IPS DF 4.7 (cell line): ENCODE measurements around the gene SLC35E2B.
A peak's percentile ranks its signal among the peaks of the same experiment; 100 is the strongest.

ENCODE experiments used
- DNase-seq: peaks from one replicate; pipeline ENCODE4 v3.0.0-alpha.2; 2013; ENCODE audit warnings: low spot score; ENCODE audit errors: extremely low read depth

Gene SLC35E2B

DNA sequence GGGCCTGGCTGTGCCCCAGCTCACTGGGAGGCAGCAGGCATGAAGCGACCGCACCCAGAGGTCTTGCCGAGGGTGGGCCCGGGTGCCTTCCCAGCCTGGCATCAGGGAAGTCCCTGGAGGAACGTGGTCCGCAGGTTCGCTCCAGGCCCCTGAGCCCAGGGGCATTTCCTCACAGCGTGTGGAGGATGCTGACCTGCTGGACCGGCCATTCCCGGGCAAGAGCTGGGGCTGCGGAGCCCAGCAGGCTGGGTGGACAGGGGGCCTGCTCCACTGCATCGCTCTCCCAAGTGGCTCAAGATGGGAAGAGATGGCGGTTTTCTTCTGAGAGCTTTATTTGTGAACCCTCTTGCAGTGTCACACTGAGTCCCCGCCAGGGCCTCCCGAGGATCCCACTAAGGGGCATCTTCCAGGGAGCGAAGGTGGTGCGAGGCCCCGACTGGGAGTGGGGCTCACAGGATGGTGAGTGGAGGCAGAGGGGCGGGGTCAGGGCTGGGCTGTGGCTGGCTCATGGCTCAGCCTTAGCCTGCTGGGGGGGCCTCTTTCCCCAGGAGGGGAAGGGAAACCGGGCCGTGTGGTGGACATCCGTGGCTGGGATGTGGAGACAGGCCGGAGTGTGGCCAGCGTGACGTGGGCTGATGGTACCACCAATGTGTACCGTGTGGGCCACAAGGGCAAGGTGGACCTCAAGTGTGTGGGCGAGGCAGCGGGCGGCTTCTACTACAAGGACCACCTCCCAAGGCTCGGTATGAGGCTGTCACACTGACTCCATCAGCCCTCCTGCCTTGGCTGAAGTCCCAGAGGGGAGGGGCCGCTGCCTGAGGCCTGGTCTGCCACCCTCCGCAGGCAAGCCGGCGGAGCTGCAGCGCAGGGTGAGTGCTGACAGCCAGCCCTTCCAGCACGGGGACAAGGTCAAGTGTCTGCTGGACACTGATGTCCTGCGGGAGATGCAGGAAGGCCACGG lies 67.9 kb downstream of the SLC35E2B start:
- no peak for DNase-seq

GRCh38 chr1:1623631-1624442 lies 68.8 kb downstream of the SLC35E2B start:
- no peak for DNase-seq

DNA sequence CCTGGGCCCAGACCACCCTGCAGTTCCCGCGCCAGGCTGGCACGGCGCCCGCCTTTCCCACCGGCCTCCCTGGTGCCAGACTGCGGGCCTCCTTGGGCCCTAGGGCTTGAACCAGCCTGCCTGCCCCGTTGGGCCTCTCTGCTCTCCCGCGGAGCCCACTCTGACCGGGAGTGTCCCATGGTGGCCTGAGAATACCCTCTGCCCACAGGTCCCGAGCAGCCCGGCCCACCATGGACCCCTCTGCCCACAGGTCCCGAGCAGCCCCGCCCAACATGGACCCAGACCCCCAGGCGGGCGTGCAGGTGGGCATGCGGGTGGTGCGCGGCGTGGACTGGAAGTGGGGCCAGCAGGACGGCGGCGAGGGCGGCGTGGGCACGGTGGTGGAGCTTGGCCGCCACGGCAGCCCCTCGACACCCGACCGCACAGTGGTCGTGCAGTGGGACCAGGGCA lies 69.4 kb downstream of the SLC35E2B start:
- DNase-seq = no peak

DNA sequence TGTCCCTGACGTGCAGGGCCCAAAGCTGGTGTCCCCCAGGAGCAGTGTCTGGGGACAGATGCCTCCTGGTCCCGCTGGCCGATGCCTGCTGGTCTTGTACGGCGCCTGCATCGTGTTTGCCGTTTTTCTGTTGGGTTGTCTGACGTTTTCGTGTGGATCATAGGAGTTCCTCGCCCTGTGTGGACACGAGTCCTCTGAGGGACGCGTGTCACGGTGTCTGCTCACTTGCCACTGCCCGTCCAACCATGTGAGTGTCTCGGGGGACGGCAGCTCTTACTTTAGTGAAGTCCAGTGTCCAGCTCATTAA lies 69.9 kb downstream of the SLC35E2B start:
- DNase-seq = no peak

DNA sequence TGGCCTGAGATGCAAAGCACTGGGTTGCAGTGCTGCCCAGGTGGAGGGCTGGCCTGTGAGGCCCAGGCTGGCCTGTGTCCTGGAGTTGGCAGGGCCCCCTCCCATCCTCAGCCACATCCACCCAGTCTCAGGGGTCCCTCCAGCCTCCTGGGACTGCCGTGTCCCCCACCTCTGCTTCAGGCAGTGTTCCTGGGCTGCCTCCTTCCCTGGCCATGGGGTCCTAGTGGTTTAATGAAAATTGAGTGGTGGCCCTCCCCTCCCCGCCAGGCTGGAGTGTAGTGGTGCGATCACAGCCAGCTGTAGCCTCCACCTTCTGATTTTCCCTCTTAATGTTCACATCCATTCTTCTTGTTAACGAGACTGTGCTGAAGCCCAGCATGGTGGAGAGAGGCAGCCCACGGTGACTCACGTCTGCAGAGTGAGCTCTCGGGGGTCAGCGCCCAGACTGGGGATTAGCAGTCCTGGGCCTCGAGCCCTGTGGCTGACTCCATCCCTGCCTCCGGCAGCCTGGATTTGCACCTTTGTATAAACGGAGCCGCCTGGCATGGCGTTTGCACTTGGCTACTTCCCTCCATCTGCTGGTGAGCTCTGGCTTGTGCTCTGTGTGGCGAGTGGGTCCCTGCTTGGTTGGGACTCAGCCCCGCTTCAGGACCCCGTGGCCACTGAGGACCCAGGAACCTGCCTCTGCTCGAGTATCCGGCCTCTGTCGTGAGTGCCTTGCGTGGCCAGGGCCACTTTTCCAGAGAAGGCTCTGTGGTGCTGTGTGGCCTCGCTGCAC lies 70.4 kb downstream of the SLC35E2B start:
- DNase-seq = no peak

DNA sequence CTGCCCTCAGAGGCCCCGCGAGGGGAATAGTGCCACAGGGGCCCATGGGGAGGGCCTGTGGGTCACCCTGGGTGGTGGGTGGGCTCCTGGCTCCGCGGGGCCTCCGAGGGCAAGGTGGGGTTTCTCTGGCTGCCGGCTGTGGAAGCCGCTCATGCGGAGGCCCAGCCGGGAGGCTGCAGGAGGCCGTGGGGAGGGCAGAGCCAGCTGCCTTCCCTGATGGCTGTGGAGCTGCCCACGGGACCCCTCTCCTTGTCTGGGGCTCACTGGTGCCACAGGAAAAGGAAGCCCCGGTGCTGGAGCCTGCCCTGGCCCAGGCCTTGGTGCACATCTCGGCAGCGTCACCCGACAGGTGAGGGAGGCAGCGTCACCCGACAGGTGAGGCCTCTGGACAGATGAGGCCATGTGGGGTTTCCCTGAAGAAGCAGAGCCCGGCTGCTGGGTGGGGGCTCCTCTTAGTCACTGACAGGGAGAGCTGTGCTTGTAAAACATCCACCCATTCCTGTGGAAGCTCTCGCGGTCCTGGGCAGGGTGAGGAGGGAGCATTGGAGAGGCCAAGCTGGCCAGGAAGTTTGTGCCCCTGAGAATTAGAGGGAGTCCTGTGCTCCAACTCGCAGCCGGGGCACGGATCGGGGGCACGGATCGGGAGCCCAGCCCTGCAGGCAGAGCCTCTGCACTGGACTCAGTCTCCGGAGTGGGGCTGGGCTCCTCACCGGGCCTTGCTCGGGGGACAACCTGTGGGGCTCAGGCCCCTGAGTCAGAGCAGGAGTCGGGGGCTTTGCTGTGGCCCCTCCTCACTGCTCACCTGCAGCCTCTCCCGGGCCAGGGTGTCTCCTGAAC lies 71.2 kb downstream of the SLC35E2B start:
- DNase-seq = no peak

DNA sequence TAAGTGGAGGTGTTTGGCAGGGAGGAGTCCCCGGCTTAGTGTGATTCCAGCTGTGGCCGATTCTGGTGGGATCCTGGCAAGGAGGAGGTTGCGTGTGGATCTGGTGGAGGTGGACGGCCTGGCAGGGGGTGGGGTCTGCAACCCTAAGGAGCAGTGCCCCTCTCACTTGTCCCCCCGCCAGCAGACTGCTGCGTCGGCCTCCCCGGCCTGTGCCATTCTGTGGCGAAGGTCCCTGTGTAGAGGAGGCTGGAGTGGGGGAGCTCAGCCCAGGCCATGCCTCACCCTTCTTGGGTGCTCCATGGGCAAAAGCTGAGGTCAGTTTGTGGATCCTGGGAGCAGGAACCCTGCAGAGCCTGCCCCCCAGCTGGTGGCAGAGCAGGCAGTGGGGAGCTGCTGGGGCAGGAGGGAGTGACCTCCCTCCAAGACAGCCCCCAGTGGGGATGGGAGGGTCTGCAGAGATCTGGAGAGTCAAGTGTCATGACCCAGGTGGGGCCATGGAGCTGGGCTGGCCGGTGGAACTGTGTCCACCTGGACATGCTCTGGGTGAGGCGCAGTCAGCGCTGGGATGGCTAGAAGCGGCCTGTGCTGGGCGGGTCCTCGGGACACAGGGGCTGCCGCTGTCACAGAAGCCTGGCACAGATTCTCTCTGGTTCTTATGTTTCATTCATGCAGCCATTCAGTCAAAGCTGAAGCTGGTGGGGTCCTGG lies 72.0 kb downstream of the SLC35E2B start:
- DNase-seq = no peak

GRCh38 chr1:1619917-1620361 lies 72.7 kb downstream of the SLC35E2B start:
- DNase-seq = no peak

GRCh38 chr1:1618396-1619068 lies 74.1 kb downstream of the SLC35E2B start:
- no peak for DNase-seq

- no peak for DNase-seq
These were observed 74.7 kb downstream of the SLC35E2B start for GRCh38 chr1:1617925-1618324.

- no peak for DNase-seq
These were observed 75.1 kb downstream of the SLC35E2B start for GRCh38 chr1:1617516-1617915.

- DNase-seq = no peak
These were observed 75.8 kb downstream of the SLC35E2B start for GRCh38 chr1:1616838-1617237.

DNA sequence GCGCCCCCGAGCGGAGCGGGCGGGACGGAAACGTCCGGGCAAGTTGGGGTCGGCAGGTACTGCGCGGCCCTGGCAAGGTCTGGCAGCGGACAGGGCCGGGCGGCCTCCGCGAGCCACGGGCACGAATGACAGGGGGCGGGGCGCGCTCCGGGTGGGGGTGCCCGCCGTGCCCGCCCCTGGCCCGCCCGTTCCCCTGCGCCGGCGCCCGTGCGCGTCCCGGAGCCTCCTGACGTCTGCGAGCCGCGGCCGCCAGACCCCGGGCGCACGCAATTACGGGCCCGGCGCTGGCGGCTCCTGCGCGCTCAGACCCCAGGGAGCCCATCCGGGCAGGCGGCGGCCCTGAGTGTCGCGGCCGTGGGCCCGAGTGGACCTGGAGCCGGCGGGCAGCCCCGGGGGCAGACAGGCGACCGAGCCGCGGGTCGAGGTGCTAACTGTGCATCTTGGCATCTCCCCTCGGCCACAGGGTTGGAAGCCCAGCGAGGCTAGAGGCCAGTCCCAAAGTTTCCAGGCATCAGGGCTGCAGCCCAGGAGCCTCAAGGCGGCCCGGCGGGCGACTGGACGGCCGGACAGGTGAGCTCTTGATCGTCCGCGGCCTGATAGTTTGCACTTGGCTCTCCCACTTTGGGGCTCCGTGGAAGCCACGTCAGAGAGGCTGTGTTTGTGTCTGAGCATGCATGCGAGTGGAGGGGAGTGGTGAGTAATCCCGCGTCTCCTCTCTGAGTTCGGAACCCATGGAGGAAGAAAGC lies 76.4 kb downstream of the SLC35E2B start:
- no peak for DNase-seq

DNA sequence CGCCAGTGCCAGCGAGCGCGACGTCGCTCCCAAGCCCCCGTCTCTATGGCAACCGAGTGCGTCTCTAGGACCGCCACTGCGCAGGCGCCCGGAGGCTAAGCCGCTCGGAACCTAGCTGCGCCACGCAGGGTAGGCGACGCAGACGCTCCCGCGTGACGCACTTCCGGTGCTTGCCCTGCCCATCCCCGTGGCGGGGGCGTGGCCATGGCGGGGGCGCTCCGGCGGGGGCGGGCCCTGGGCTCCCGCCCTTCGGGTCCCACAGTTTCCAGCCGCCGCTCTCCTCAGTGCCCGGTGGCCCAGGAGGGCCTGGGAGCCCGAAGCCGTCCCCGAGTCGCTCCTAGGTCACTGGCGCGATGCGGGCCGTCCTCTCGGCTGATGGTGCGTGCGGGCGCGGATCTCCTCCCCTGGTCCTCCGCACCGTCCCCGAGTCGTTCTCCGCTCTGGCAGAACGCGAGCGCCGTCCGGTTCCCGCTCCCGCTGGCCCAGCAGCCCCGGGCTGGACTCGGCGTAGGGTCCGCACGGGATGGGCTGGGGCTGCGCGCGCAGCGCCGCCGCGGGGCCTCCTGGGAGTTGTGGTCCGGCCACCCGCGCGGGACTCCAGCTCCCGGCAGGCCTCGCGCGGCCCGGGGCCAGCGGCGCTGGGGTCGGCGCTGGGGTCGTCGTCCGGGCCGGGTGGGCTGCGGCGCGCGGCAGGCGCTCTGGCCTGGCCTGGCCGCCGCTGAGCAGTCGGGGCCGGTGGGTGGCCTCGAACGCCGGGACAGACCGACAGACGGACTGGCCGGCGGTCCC lies 77.1 kb downstream of the SLC35E2B start, which contains the start of gene MIB2:
MIB2 (plus strand) TSS at position 245 of the 789 bp plus-strand sequence. CDS start 7,953 bp downstream, outside the sequence.
- peak; percentile 89 for DNase-seq

DNA sequence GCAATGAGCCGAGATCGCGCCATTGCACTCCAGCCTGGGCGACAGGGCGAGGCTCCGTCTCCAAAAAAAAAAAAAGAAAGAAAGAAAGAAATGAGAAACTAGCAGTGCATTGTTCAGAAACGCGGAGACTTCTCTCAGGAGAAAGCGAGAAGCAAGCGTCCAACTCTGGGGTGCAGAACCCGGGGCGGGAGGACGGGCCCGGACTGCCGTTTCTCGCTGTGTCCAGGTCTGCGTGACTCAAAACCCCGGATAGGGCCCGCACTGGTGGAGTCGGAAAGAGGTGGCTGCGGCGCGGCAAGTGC lies 77.7 kb downstream of the SLC35E2B start:
- no peak for DNase-seq

- no peak for DNase-seq
These were observed 78.2 kb downstream of the SLC35E2B start for GRCh38 chr1:1614204-1614953.

DNA sequence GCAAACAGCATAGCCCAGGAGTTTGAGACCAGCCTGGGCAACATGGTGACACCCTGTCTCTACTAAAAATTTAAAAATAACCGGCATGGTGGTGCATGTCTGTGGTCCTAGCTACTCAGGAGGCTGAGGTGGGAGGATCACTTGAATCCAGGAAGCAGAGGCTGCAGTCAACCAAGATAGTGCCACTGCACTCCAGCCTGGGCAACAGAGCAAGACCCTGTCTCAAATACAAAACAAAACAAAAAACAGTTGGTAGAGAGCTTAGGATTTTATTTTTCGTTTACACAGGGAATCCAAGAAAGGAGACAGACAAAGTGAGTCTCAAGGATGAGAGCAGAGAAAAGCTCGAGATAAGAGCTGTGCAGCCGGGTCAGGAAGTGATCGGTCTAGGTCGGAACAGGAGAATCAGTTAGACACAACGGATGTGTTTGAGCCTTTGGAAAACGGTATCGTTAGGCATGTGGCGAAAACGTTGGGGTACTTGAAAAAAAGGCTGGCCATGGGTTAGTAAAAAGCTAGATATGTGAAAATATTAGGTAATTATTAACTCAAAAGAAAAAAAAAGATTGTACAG lies 79.0 kb downstream of the SLC35E2B start:
- DNase-seq = no peak
